Stomach (tissue), 9 donors: Measurements from ENCODE around the gene FAM13B. TPM values are rescaled to one million over a fixed set of nuclear protein-coding genes. Genes with fewer than 3 reads are reported as not detected.

Source experiments
- DNase-seq, 2 donors: peaks; one replicate each; pipeline versions ENCODE4 v3.0.0 to v3.0.0-alpha.2; 2013 to 2019
- H3K27ac ChIP-seq, 5 donors: fragments of 200-600 bp in 4 of 5; sonication (generic) in 4 of 5; one replicate each; pipeline ENCODE4 v1.5.1; 2013 to 2019; ENCODE audit warnings: mild to moderate bottlenecking in 1 of 5, moderate library complexity in 1 of 5
- H3K27me3 ChIP-seq, 3 donors: fragments of 200-600 bp; sonication (generic); one replicate each; pipeline ENCODE4 v1.5.1; 2017 to 2019; ENCODE audit warnings: mixed run types in 1 of 3
- H3K36me3 ChIP-seq, 4 donors: fragments of 200-600 bp; sonication (generic); 1 replicate in 3 of 4; 2 replicates in 1 of 4; pipeline ENCODE4 v1.5.1; 2016 to 2019
- H3K4me1 ChIP-seq, 4 donors: fragments of 200-600 bp; sonication (generic); one replicate each; pipeline ENCODE4 v1.5.1; 2016 to 2019
- H3K4me3 ChIP-seq, 4 donors: fragments of 200-600 bp; sonication (generic) in 3 of 4; one replicate each; pipeline ENCODE4 v1.5.1; 2016 to 2019; ENCODE audit warnings: mild to moderate bottlenecking in 1 of 4
- H3K9me3 ChIP-seq, 4 donors: fragments of 200-600 bp; sonication (generic); one replicate each; pipeline ENCODE4 v1.5.1; 2016 to 2019
- CTCF ChIP-seq, 7 experiments: fragments of 450-650 bp in 4 of 7; fragments of 200-600 bp in 3 of 7; sonication (generic) in 3 of 7; IDR thresholded peaks; one replicate each; pipeline ENCODE4 v1.5.1; 2016 to 2019; ENCODE audit warnings: antibody characterized with exemption in 7 of 7, control low read depth in 2 of 7, mild to moderate bottlenecking in 1 of 7
- EP300 ChIP-seq: sonication (generic); formaldehyde crosslinking; IDR thresholded peaks from one replicate; pipeline ENCODE4 v1.6.1; 2017; ENCODE audit warnings: antibody characterized with exemption
- POLR2A ChIP-seq, 4 donors: fragments of 450-650 bp; IDR thresholded peaks; one replicate each; pipeline ENCODE4 v1.6.1; 2016; ENCODE audit warnings: antibody characterized with exemption in 4 of 4, control low read depth in 2 of 4, mild to moderate bottlenecking in 1 of 4, moderate library complexity in 1 of 4
- POLR2AphosphoS5 ChIP-seq, 3 donors: sonication (generic); formaldehyde crosslinking; IDR thresholded peaks; one replicate each; pipeline ENCODE4 v1.6.1; 2016; ENCODE audit warnings: antibody characterized with exemption in 3 of 3
- WGBS, 5 donors: extraction: QIAGEN DNeasy Blood & Tissue Kit in 3 of 5; methylation state at CpG; one replicate each; pipeline versions ENCODE4 v1.1.5 to v1.1.7; 2013 to 2018; 5-methylcytosine and 5-hydroxymethylcytosine counted together
- intact Hi-C: fragments of 100-400 bp; cut with DNase I; formaldehyde crosslinking; loops from one replicate; pipeline ENCODE4 v1.15.1; 2023; ENCODE audit warnings: low total_unique reads
- polyA plus RNA-seq, 3 donors: library from polyadenylated mRNA; stranded (reverse); fragments of 200-250 nt; gene quantifications; one replicate each; pipeline ENCODE4 v1.2.3, GENCODE V29; 2013
- total RNA-seq, 5 donors: library from RNA; depleted of rRNA; stranded (reverse); fragments of >200 nt; gene quantifications; one replicate each; pipeline versions ENCODE4 v1.1.0 to v1.2.3, GENCODE V29; 2014 to 2016
- donor health status: healthy with polysubstance abuse.
- donor health status: Bipolar disorder and iron deficiency.
- donor health status: healthy.

FAM13B gene
- total and polyA plus RNA-seq, 8 donors: 7.0 to 66.6 (median 24.2) TPM

GRCh38 chr5:138022912-138023311 lies 10.0 kb downstream of the FAM13B start:
- H3K27me3 ChIP-seq: no peaks in the 10 kb centered on the region
- WGBS, 5 donors: 71 to 91% (median 82%) methylated on average over 3 of the region's 3 CpGs
- intact Hi-C loops: no loop called here
- DNase-seq: no peak
- TF ChIP-seq POLR2A (IDR thresholded peaks at IDR 0.05) (no peak), CTCF (IDR thresholded peaks at IDR 0.05) (no peak), POLR2AphosphoS5 (IDR thresholded peaks at IDR 0.05) (no peak), EP300 (no peak)
- H3K4me3 ChIP-seq: no peak overlapping the region
- no peaks in the 10 kb centered on the region for H3K9me3 ChIP-seq
- peaks cover 2 to 30% (median 30%) of the 10 kb centered on the region in 4 donors for H3K36me3 ChIP-seq
- H3K4me1 ChIP-seq: peaks cover 4 to 73% (median 32%) of the 10 kb centered on the region in 4 donors
- no peak overlapping the region for H3K27ac ChIP-seq

GRCh38 chr5:138021771-138022170 lies 11.1 kb downstream of the FAM13B start:
- H3K9me3 ChIP-seq: no peaks in the 10 kb centered on the region
- intact Hi-C loops: no loop called here
- 0 to 25% (median 0%) methylated on average over 1 of the region's 1 CpG for WGBS, 5 donors
- no peak overlapping the region for H3K4me3 ChIP-seq
- TF ChIP-seq EP300 (no peak), CTCF (IDR thresholded peaks at IDR 0.05) (no peak), POLR2A (IDR thresholded peaks at IDR 0.05) (no peak), POLR2AphosphoS5 (IDR thresholded peaks at IDR 0.05) (no peak)
- H3K27ac ChIP-seq: no peak overlapping the region
- peaks cover 0 to 67% (median 26%) of the 10 kb centered on the region in 4 donors for H3K4me1 ChIP-seq
- no peak for DNase-seq
- peaks cover 4 to 40% (median 39%) of the 10 kb centered on the region in 4 donors for H3K36me3 ChIP-seq
- no peaks in the 10 kb centered on the region for H3K27me3 ChIP-seq

DNA sequence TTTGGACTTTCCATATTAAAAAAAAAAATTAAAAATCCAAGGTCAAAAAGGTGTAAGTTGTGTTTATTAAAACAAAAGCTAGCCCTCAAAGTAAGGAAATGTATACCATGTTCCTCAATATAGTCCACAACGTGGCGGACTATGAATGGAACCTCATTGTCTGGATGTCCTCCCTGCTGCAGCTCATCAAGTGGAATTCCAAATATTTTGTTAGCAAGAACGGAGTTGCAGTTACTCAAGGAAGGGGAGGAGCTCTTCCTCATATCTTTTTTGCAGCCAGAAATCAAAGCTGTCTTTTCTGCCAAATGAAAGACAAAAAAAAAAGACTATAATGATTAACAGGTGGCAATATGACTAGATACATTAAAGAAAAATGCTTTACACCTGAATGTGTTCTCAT lies 14.0 kb downstream of the FAM13B start:
- intact Hi-C loops: no loop called here
- no peak overlapping the region for H3K27ac ChIP-seq
- H3K27me3 ChIP-seq: no peaks in the 10 kb centered on the region
- no peak overlapping the region for H3K4me3 ChIP-seq
- WGBS, 5 donors: 57 to 72% (median 65%) methylated on average over 3 of the region's 3 CpGs
- TF ChIP-seq POLR2A (IDR thresholded peaks at IDR 0.05): no peak
- TF ChIP-seq EP300: no peak
- TF ChIP-seq POLR2AphosphoS5 (IDR thresholded peaks at IDR 0.05): no peak
- TF ChIP-seq CTCF (IDR thresholded peaks at IDR 0.05): no peak
- peaks cover 0 to 42% (median 19%) of the 10 kb centered on the region in 4 donors for H3K4me1 ChIP-seq
- no peaks in the 10 kb centered on the region for H3K9me3 ChIP-seq
- no peak for DNase-seq
- H3K36me3 ChIP-seq: peaks cover 8 to 69% (median 57%) of the 10 kb centered on the region in 4 donors

DNA sequence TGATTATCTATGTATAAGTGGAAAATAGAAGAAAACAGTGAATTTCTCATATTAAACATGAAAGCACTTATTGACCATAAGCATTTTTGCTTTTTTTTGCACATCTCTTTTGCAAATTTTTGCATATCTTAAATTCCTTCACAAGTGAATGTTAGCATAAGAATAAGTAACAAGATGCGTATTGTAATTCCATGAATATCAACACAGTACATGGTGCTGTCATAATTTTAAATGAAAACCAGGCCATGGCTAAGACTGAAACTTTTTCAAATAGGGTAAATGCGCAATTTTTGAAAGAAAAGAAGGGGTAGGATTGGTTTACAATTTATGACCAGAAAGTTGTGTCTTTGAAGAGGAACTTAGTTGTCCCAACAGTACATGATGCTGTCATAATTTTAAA lies 17.0 kb downstream of the FAM13B start:
- WGBS, 5 donors: 95 to 100% (median 98%) methylated on average over 2 of the region's 2 CpGs
- intact Hi-C loops: no loop called here
- peaks cover 0 to 14% (median 7%) of the 10 kb centered on the region in 4 donors for H3K4me1 ChIP-seq
- H3K4me3 ChIP-seq: no peak overlapping the region
- H3K27me3 ChIP-seq: no peaks in the 10 kb centered on the region
- TF ChIP-seq POLR2AphosphoS5 (IDR thresholded peaks at IDR 0.05): no peak
- TF ChIP-seq CTCF (IDR thresholded peaks at IDR 0.05): no peak
- TF ChIP-seq EP300: no peak
- no peak for TF ChIP-seq POLR2A (IDR thresholded peaks at IDR 0.05)
- no peaks in the 10 kb centered on the region for H3K9me3 ChIP-seq
- no peak overlapping the region for H3K27ac ChIP-seq
- DNase-seq: no peak
- peaks cover 8 to 80% (median 70%) of the 10 kb centered on the region in 4 donors for H3K36me3 ChIP-seq
